Ovary (tissue), 3 donors: ENCODE data around the gene PEPD.

ENCODE experiments used
- CTCF ChIP-seq, 3 donors: fragments of 450-650 bp in 2 of 3; fragments of 200-600 bp in 1 of 3; IDR thresholded peaks; one replicate each; pipeline versions ENCODE4 v1.5.1 to v1.8.0; 2016 to 2022; ENCODE audit warnings: antibody characterized with exemption in 3 of 3, mild to moderate bottlenecking in 1 of 3
- EP300 ChIP-seq: sonication (generic); formaldehyde crosslinking; IDR thresholded peaks from one replicate; pipeline ENCODE4 v1.6.1; 2017; ENCODE audit warnings: antibody characterized with exemption
- POLR2A ChIP-seq: fragments of 450-650 bp; IDR thresholded peaks from one replicate; pipeline ENCODE4 v1.6.1; 2017; ENCODE audit warnings: antibody characterized with exemption, mild to moderate bottlenecking, moderate library complexity
- donor health status: DM: no; HTN: no; CAD: no.

GRCh38 chr19:33392341-33393285, 129.0 kb downstream of the PEPD start:
- no peak for TF ChIP-seq EP300
- no peak for TF ChIP-seq CTCF (IDR thresholded peaks at IDR 0.05)
- TF ChIP-seq POLR2A, result no peak
